ENCODE measurements around the gene MUTYH. TPM values are rescaled to one million over a fixed set of nuclear protein-coding genes. Genes with fewer than 3 reads are reported as not detected.

Gene MUTYH
- total RNA-seq, 1 donor from 2014 or later = 25.1 TPM

DNA sequence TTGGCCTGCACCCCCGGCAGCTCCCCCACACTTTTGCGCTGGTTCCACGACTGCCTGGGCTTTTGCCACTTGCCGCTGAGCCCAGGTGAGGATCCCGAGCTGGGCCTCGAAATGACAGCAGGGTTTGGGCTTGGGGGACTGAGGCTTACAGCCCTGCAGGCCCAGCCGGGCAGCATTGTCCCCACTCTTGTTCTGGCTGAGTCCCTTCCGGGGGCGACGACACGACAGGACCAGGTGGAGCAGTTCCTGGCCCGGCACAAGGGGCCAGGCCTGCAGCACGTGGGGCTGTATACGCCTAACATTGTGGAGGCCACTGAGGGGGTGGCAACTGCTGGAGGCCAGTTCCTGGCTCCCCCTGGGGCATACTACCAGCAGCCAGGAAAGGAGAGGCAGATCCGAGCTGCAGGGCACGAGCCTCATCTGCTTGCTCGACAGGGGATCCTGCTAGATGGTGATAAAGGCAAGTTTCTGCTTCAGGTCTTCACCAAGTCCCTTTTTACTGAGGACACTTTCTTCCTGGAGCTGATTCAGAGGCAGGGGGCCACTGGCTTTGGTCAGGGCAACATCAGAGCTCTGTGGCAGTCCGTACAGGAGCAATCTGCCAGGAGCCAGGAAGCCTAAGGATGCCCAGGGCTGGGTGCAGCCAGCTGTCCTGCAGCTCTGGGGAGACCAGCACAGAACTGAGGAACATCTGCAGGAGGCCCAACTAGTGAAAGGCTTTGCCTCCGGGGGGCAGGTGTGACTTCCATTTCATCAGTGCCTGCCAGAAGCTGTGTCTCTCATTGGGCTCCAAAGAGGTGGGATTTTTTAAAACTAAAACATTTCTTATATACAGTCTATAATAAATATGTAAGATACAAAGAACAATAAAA lies 12.4 kb downstream of the MUTYH start:
- no peak overlapping the region for H3K4me3 Mint-ChIP-seq (ENCODE audit: unreplicated experiment)
- peaks cover 5% of the 10 kb centered on the region for H3K36me3 Mint-ChIP-seq (ENCODE audit: unreplicated experiment)
- no peak for DNase-seq (ENCODE audit: extremely low spot score, unreplicated experiment)
- TF ChIP-seq CTCF (IDR thresholded peaks at IDR 0.05) = no peak
- no peak overlapping the region for H3K27ac Mint-ChIP-seq (ENCODE audit: unreplicated experiment)
- H3K27me3 Mint-ChIP-seq (ENCODE audit: unreplicated experiment) = no peaks in the 10 kb centered on the region
- peaks cover 3% of the 10 kb centered on the region for H3K4me1 Mint-ChIP-seq (ENCODE audit: unreplicated experiment)
- H3K9me3 Mint-ChIP-seq (ENCODE audit: unreplicated experiment) = no peaks in the 10 kb centered on the region

DNA sequence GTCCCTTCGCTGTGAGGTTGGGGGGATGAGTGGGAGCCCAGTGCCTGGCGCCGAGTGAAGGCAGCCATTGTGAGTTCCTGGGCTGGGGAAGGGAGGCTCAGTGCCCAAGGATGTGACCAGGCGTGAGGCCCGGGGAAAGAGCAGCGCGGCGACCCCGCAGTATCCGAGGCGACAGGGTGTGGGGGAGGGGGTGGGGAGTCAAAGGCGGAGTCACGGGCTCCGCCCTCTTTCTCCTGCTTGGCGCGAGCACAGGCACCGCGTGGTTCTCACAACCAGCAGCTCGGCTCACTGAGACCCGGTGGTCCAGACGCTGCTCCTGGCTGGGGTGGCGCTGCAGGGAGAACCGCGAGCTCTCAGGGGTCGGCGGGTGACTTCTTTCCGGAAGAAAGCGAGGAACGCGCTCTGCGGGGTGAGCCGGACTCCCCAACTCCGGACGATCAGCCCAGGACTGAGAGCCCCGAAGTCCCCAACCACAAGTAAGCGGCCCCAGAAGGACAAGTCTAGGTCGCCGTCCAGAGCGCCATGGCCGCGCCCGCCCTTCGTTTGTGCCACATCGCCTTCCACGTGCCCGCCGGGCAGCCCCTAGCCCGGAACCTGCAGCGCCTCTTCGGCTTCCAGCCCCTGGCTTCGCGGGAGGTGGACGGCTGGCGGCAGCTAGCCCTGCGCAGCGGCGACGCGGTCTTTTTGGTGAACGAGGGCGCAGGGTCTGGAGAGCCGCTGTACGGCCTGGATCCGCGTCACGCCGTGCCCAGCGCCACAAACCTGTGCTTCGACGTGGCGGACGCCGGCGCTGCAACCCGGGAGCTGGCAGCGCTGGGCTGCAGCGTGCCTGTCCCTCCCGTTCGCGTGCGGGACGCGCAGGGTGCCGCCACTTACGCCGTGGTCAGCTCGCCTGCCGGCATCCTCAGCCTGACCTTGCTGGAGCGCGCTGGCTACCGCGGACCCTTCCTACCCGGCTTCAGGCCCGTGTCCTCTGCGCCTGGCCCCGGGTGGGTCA lies 13.3 kb downstream of the MUTYH start, which contains the start of gene HPDL:
Gene HPDL, plus strand, starts transcription at position 269 of the 997 bp plus-strand sequence. Its CDS starts 254 bp downstream, at position 523.
- Mint-ChIP-seq H3K4me1 (ENCODE audit: unreplicated experiment) (peaks cover 3% of the 10 kb centered on the region), H3K36me3 (ENCODE audit: unreplicated experiment) (peaks cover 5% of the 10 kb centered on the region), H3K27me3 (ENCODE audit: unreplicated experiment) (no peaks in the 10 kb centered on the region), H3K4me3 (ENCODE audit: unreplicated experiment) (peak within 1 kb of the TSS; percentile 69), H3K27ac (ENCODE audit: unreplicated experiment) (no peak within 1 kb of the TSS), H3K9me3 (ENCODE audit: unreplicated experiment) (no peaks in the 10 kb centered on the region)
- DNase-seq (ENCODE audit: extremely low spot score, unreplicated experiment) = no peak
- no peak for TF ChIP-seq CTCF (IDR thresholded peaks at IDR 0.05)

- Mint-ChIP-seq H3K27ac (ENCODE audit: unreplicated experiment) (no peak overlapping the region), H3K27me3 (ENCODE audit: unreplicated experiment) (no peaks in the 10 kb centered on the region), H3K9me3 (ENCODE audit: unreplicated experiment) (no peaks in the 10 kb centered on the region), H3K4me3 (ENCODE audit: unreplicated experiment) (no peak overlapping the region), H3K4me1 (ENCODE audit: unreplicated experiment) (peaks cover 3% of the 10 kb centered on the region), H3K36me3 (ENCODE audit: unreplicated experiment) (peaks cover 5% of the 10 kb centered on the region)
- DNase-seq (ENCODE audit: extremely low spot score, unreplicated experiment) = no peak
- no peak for TF ChIP-seq CTCF (IDR thresholded peaks at IDR 0.05)
These were observed 14.3 kb downstream of the MUTYH start for GRCh38 chr1:45325851-45326506.

- Mint-ChIP-seq H3K27ac (ENCODE audit: unreplicated experiment) (no peak overlapping the region), H3K4me3 (ENCODE audit: unreplicated experiment) (no peak overlapping the region), H3K4me1 (ENCODE audit: unreplicated experiment) (no peaks in the 10 kb centered on the region), H3K36me3 (ENCODE audit: unreplicated experiment) (no peaks in the 10 kb centered on the region), H3K27me3 (ENCODE audit: unreplicated experiment) (no peaks in the 10 kb centered on the region), H3K9me3 (ENCODE audit: unreplicated experiment) (no peaks in the 10 kb centered on the region)
- no peak for TF ChIP-seq CTCF (IDR thresholded peaks at IDR 0.05)
- DNase-seq (ENCODE audit: extremely low spot score, unreplicated experiment) = no peak
These were observed 17.7 kb downstream of the MUTYH start for GRCh38 chr1:45322486-45323040.

Measured in osteocyte (in vitro differentiated cells).